ENCODE results near the gene ZFHX2.

Gene ZFHX2

DNA sequence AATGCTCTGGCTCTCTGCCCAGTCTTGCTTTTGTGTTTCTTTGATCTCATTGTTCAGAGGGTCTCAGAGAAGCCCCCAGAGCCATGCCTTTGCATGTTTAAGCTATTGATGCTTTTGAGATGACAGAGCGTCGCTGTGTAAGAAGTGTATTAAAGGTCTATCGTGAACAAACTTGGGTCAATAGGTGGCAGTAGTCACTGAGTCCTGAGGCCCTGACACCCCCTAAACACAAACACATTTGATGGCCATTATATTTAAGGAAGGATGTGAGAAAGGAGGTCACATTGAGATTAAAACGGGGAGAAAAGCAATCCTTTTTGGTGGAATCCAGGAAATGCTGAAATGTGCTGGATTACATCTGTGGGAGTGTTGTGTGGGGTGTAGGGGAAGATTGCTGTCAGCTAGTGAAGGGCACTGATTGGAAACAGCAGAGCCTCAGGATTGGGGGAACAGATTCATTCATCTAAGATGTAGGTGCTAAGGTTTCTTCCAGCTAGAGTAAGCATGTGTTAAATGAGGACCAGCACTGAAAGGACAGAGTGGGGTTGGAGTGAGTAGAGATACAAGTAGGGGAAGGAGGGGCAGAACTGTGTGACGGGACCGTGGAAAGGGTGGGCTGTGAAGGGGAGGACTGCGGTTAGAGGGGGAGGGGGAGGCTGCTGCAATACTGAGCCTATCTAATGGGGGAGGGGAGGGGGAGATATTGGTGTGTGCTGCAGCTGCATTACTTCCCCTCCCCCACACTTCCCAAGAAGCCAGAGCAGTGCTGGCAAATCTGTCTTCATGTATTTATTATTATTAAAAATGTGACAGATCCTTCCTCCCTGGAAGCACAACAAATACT, 69.4 kb downstream of the ZFHX2 start:
- TF ChIP-seq POLR2A (IDR thresholded peaks at IDR 0.05; ENCODE audit: low read length) = no peak
- no peak for TF ChIP-seq GATA1 (IDR thresholded peaks at IDR 0.05; ENCODE audit: low read depth, low read length)
- DNase-seq = no peak

DNA sequence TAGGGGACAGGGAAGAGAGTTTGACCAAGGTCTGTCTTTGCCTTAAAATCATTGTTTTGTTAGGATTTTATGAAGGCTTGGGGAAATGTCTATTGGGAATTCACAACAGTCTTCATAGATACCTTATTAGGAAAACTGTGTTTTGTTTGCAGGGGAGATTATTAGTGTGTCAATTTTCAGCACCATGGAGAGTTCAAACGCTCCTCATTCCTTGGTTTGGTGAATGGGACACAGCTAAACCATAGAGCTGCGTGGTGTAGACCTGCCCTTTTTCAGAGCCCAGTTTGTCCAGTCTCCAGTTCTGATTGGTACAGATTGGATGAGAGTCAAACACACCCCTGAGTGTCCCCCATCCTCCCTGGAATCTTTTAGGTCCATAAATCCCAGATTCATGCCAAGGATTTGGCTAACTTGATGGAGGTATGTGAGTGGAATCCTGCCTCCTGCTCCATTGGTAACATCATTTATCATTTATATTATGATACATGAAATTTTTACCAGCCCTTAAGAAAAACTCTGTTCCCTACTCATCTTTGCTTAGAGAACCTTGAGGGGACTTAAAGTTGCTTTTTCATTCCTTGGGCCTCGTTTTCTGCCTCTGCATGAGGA, 70.1 kb downstream of the ZFHX2 start:
- peak; percentile 14 to 36 for DNase-seq

DNA sequence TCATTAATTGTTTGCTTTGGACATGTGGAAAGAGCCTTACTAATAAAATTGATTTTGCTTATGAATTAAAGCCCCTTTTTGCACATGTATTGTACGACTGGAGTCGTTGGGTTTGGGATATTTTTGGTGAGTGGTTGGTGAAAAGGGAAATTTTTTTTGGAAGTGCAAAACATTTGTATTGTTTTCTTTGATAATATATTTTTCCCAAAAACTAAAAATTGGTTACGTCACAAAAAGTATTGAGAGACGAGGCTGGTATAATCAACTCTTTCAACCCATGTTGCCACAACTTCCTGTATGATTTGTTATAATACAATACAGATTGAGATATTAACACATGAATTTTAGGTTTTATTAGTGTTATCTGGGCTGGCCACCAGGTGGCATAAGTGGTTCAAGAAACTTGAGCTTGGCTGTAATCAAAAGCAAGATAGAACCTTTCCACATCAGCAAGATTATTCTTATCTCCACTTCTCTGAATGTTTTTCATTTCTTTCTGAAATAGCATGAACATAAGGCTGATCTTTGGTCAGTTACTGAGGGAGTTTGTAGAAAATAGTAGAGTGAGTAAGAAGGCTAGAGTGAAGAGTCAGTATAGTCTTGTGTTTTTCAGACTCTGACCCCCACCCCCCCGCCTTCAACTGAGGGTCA, 73.3 kb downstream of the ZFHX2 start:
- peak; percentile 73 to 83 for DNase-seq
- TF ChIP-seq GATA1 (IDR thresholded peaks at IDR 0.05; ENCODE audit: low read depth, low read length) (no peak), POLR2A (IDR thresholded peaks at IDR 0.05; ENCODE audit: low read length) (no peak)

More for the DNA sequence above, 70.1 kb downstream of the ZFHX2 start:
- TF ChIP-seq POLR2A (IDR thresholded peaks at IDR 0.05; ENCODE audit: low read length) = no peak
- no peak for TF ChIP-seq GATA1 (IDR thresholded peaks at IDR 0.05; ENCODE audit: low read depth, low read length)

DNA sequence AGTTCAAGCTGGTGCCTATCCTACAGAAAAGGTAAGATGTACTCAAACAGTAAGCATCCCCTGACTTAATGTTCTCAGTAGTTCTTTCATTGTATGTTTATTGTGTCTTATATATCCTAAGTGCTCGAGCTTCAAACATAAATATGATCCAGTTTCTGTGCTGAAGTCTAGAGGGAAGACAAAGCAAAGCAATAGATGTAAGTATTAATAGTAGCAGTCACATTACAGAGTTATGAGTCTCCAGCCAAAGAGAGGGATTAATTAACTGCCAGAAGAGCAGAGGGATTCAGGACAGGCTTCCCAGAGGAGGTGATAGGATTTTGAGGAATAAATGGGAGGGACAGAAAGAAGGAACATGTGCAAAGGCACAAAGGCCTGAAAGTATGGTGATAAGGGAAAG, 80.6 kb downstream of the ZFHX2 start:
- TF ChIP-seq POLR2A (IDR thresholded peaks at IDR 0.05; ENCODE audit: low read length) (no peak), GATA1 (IDR thresholded peaks at IDR 0.05; ENCODE audit: low read depth, low read length) (no peak)

More for the DNA sequence above, 80.6 kb downstream of the ZFHX2 start:
- DNase-seq = no peak

Data from erythroblast (primary cell).